IMR-90 (cell line): ENCODE results near the gene MPPED2. TPM values are rescaled to one million over a fixed set of nuclear protein-coding genes. Genes with fewer than 3 reads are reported as not detected.

ENCODE experiments used
- ATAC-seq: fragments of 200-7000 bp; cut with Tn5 transposase; 2 replicates; pipeline ENCODE4 v1.9.1; 2020; ENCODE audit warnings: low read depth, mild to moderate bottlenecking, moderate library complexity
- BruUV-seq: library from RNA; stranded (reverse); fragments of 400-500 nt; replicated peaks from 2 replicates; lab custom pipeline; 2021; lab: Mats Ljungman, UMichigan
- CTCF ChIA-PET: fragments of 300-600 bp; formaldehyde crosslinking; extraction: SDS; loops from one replicate; lab custom pipeline; 2021; ENCODE audit warnings: antibody characterized with exemption; lab: Yijun Ruan, JAX
- POLR2A ChIA-PET: fragments of 300-600 bp; sonication (Branson Sonifier 250); formaldehyde crosslinking; loops from one replicate; lab custom pipeline; 2022; ENCODE audit warnings: antibody characterized with exemption; ENCODE audit not compliant: unreplicated experiment; lab: Charles Lee
- DNase-seq: peaks from one replicate; pipeline ENCODE4 v3.0.0; 2013
- H2AFZ ChIP-seq: replicated peaks from 2 replicates; pipeline ENCODE3; 2013; ENCODE audit warnings: low read length, mild to moderate bottlenecking; ENCODE audit not compliant: poor library complexity
- H2AK5ac ChIP-seq: 2 replicates; pipeline ENCODE4 v1.6.1; 2013; ENCODE audit warnings: low read depth, low read length, inconsistent platforms
- H2AK9ac ChIP-seq: replicated peaks from 2 replicates; pipeline ENCODE3; 2013; ENCODE audit warnings: mild to moderate bottlenecking, low read depth, low read length, moderate library complexity; ENCODE audit not compliant: poor library complexity
- H2BK120ac ChIP-seq: 2 replicates; pipeline ENCODE4 v1.6.1; 2013; ENCODE audit warnings: low read depth, low read length, inconsistent platforms
- H2BK15ac ChIP-seq: 3 replicates; pipeline ENCODE4 v1.6.1; 2013; ENCODE audit warnings: low read depth, low read length, inconsistent platforms
- H2BK20ac ChIP-seq: 2 replicates; pipeline ENCODE4 v1.6.1; 2013; ENCODE audit warnings: low read depth, mild to moderate bottlenecking, inconsistent platforms, low read length, moderate library complexity
- H2BK5ac ChIP-seq: 2 replicates; pipeline ENCODE4 v1.6.1; 2013; ENCODE audit warnings: mild to moderate bottlenecking, low read depth, low read length, inconsistent platforms; ENCODE audit not compliant: poor library complexity, severe bottlenecking
- H3K14ac ChIP-seq: replicated peaks from 2 replicates; pipeline ENCODE4 v1.6.1; 2013; ENCODE audit warnings: low read depth, low read length, inconsistent platforms
- H3K18ac ChIP-seq: 2 replicates; pipeline ENCODE4 v1.6.1; 2013; ENCODE audit warnings: low read depth, low read length, control low read depth
- H3K23ac ChIP-seq: 2 replicates; pipeline ENCODE4 v1.6.1; 2013; ENCODE audit warnings: low read depth, low read length, inconsistent platforms
- H3K27ac ChIP-seq: 2 replicates; pipeline ENCODE4 v1.5.1; 2013; ENCODE audit warnings: mild to moderate bottlenecking, control low read depth, low read length; ENCODE audit not compliant: insufficient read depth
- H3K27me3 ChIP-seq: 2 replicates; pipeline ENCODE4 v1.6.1; 2013; ENCODE audit warnings: low read length; ENCODE audit not compliant: control insufficient read depth, insufficient read depth
- H3K36me3 ChIP-seq: 2 replicates; pipeline ENCODE4 v1.6.1; 2013; ENCODE audit warnings: low read length, mixed read lengths; ENCODE audit not compliant: control insufficient read depth, insufficient read depth
- H3K4ac ChIP-seq: 2 replicates; pipeline ENCODE4 v1.6.1; 2013; ENCODE audit warnings: low read depth, low read length, inconsistent platforms
- H3K4me1 ChIP-seq: 2 replicates; pipeline ENCODE4 v1.6.1; 2013; ENCODE audit warnings: low read length, mixed read lengths; ENCODE audit not compliant: control insufficient read depth, insufficient read depth
- H3K4me2 ChIP-seq: 2 replicates; pipeline ENCODE4 v1.6.1; 2013; ENCODE audit warnings: low read depth, mild to moderate bottlenecking, control low read depth, low read length, moderate library complexity
- H3K4me3 ChIP-seq: 2 replicates; pipeline ENCODE4 v1.5.1; 2013; ENCODE audit warnings: low read depth, mild to moderate bottlenecking, control low read depth, low read length, moderate library complexity; ENCODE audit not compliant: insufficient read depth
- H3K56ac ChIP-seq: 2 replicates; pipeline ENCODE4 v1.6.1; 2013; ENCODE audit warnings: low read length, inconsistent platforms; ENCODE audit not compliant: insufficient read depth; ENCODE audit errors: extremely low read depth
- H3K79me1 ChIP-seq, 2 experiments: 2 replicates each; pipeline ENCODE4 v1.6.1; 2013; ENCODE audit warnings: low read length in 2 of 2, inconsistent platforms in 1 of 2, low read depth in 1 of 2
- H3K9ac ChIP-seq: 2 replicates; pipeline ENCODE4 v1.6.1; 2013; ENCODE audit warnings: low read depth, low read length, control low read depth
- H3K9me1 ChIP-seq: 2 replicates; pipeline ENCODE4 v1.6.1; 2013; ENCODE audit warnings: low read length, inconsistent platforms; ENCODE audit not compliant: insufficient read depth
- H3K9me3 ChIP-seq: 2 replicates; pipeline ENCODE4 v1.6.1; 2013; ENCODE audit warnings: low read length; ENCODE audit not compliant: control insufficient read depth, insufficient read depth
- H4K20me1 ChIP-seq: 2 replicates; pipeline ENCODE4 v1.6.1; 2013; ENCODE audit warnings: low read length, inconsistent platforms; ENCODE audit not compliant: insufficient read depth
- H4K5ac ChIP-seq: 2 replicates; pipeline ENCODE4 v1.6.1; 2013; ENCODE audit warnings: mild to moderate bottlenecking, low read depth, low read length, control low read depth
- H4K8ac ChIP-seq, 2 experiments: 2 replicates each; pipeline ENCODE4 v1.6.1; 2013; ENCODE audit warnings: low read depth in 2 of 2, low read length in 2 of 2, control low read depth in 1 of 2, inconsistent platforms in 1 of 2
- H4K91ac ChIP-seq: 2 replicates; pipeline ENCODE4 v1.6.1; 2013; ENCODE audit warnings: low read depth, low read length, inconsistent platforms; ENCODE audit not compliant: insufficient read depth
- BHLHE40 ChIP-seq: fragments of 150-350 bp; IDR thresholded peaks from 2 replicates; pipeline ENCODE4 v1.6.1; 2016; ENCODE audit warnings: mild to moderate bottlenecking, low read depth, low read length
- CHD1 ChIP-seq: IDR thresholded peaks from 2 replicates; pipeline ENCODE4 v1.6.1; 2012; ENCODE audit warnings: low read depth, low read length, improper control_type of control experiment
- FOS ChIP-seq: fragments of 150-350 bp; IDR thresholded peaks from 2 replicates; pipeline ENCODE4 v1.6.1; 2016; ENCODE audit warnings: low read depth, low read length
- MXI1 ChIP-seq: IDR thresholded peaks from 2 replicates; pipeline ENCODE4 v1.6.1; 2012; ENCODE audit warnings: low read depth, mild to moderate bottlenecking, low read length, moderate library complexity, borderline replicate concordance
- NFE2L2 ChIP-seq: fragments of 150-350 bp; IDR thresholded peaks from 2 replicates; pipeline ENCODE4 v1.6.1; 2016; ENCODE audit warnings: low read depth, mild to moderate bottlenecking, low read length
- POLR2A ChIP-seq: IDR thresholded peaks from 2 replicates; pipeline ENCODE4 v1.6.1; 2012; ENCODE audit warnings: mild to moderate bottlenecking, low read depth, low read length
- USF2 ChIP-seq: fragments of 150-350 bp; IDR thresholded peaks from 2 replicates; pipeline ENCODE4 v1.6.1; 2017; ENCODE audit warnings: mild to moderate bottlenecking, antibody characterized with exemption, low read length, low read depth
- WGBS, 2 experiments: methylation state at CpG; one replicate each; pipeline versions ENCODE4 v1.1.5 to v1.1.7; 2013; ENCODE audit warnings: missing lambda C conversion rate in 2 of 2; ENCODE audit not compliant: insufficient read length in 1 of 2; ENCODE audit errors: extremely low coverage in 2 of 2; 5-methylcytosine and 5-hydroxymethylcytosine counted together
- dilution Hi-C: fragments of 300-500 bp; cut with HindIII; formaldehyde crosslinking; loops from one replicate; pipeline ENCODE4 v1.14.3; 2018; ENCODE audit warnings: low sequenced_read_pairs; ENCODE audit not compliant: unreplicated experiment
- in situ Hi-C: fragments of 300-500 bp; cut with MboI; formaldehyde crosslinking; loops from 3 replicates; pipeline ENCODE4 v1.14.3; 2019; ENCODE audit warnings: low sequenced_read_pairs, inconsistent platforms, mixed read lengths
- intact Hi-C: fragments of 100-400 bp; cut with micrococcal nuclease; formaldehyde crosslinking; loops from 2 replicates; pipeline ENCODE4 v1.10.0; 2022
- polyA plus RNA-seq, 3 experiments: library from polyadenylated mRNA; depleted of rRNA; stranded (reverse); fragments of >200 nt; gene quantifications; 2 replicates each; pipeline ENCODE4 v1.2.3, GENCODE V29; 2012; ENCODE audit warnings: low replicate concordance in 1 of 3
- total RNA-seq: library from RNA; depleted of rRNA; stranded (reverse); fragments of >200 nt; gene quantifications from 2 replicates; pipeline ENCODE4 v1.2.3, GENCODE V29; 2012

The MPPED2 gene
- total and polyA plus RNA-seq, 2 of the 4 experiments (the other 2 are of a cell fraction): 0.10 TPM; not detected in 1

GRCh38 chr11:30521297-30522071 lies 64.7 kb downstream of the MPPED2 start:
- no peak overlapping the region for H4K8ac ChIP-seq
- no peak overlapping the region for H2AK9ac ChIP-seq
- H3K23ac ChIP-seq: no peak overlapping the region
- H4K20me1 ChIP-seq: no peaks in the 10 kb centered on the region
- H2BK5ac ChIP-seq: no peak overlapping the region
- H3K9me3 ChIP-seq: no peaks in the 10 kb centered on the region
- no peak overlapping the region for H2BK15ac ChIP-seq
- no peak overlapping the region for H2AK5ac ChIP-seq
- no TSS peak for BruUV-seq
- no peak overlapping the region for H3K18ac ChIP-seq
- H2BK20ac ChIP-seq: no peak overlapping the region
- no peak overlapping the region for H3K4me3 ChIP-seq
- H2BK120ac ChIP-seq: no peak overlapping the region
- H4K5ac ChIP-seq: no peak overlapping the region
- in situ Hi-C loops: no loop called here
- no peaks in the 10 kb centered on the region for H3K9me1 ChIP-seq
- H3K9ac ChIP-seq: no peak overlapping the region
- no peak overlapping the region for H3K27ac ChIP-seq
- no peaks in the 10 kb centered on the region for H3K36me3 ChIP-seq
- WGBS, 2 experiments: 30% methylated on average over 2 of the region's 8 CpGs; no CpG with 5 or more reads in 1 of the 2 experiments
- H3K79me1 ChIP-seq: no peaks in the 10 kb centered on the region
- H2AFZ ChIP-seq: no peak overlapping the region
- H3K4me1 ChIP-seq: no peaks in the 10 kb centered on the region
- no peak overlapping the region for H3K4me2 ChIP-seq
- no peak overlapping the region for H3K56ac ChIP-seq
- H3K4ac ChIP-seq: no peak overlapping the region
- no peak overlapping the region for H3K14ac ChIP-seq
- dilution Hi-C loops: no loop called here
- no peak for ATAC-seq
- CTCF ChIA-PET: no interaction called here
- TF ChIP-seq FOS: no peak
- TF ChIP-seq CHD1: no peak
- no peak for TF ChIP-seq USF2
- TF ChIP-seq BHLHE40: no peak
- TF ChIP-seq POLR2A: no peak
- no peak for TF ChIP-seq MXI1
- no peak for TF ChIP-seq NFE2L2
- no peak overlapping the region for H4K91ac ChIP-seq
- intact Hi-C loops: no loop called here
- no peaks in the 10 kb centered on the region for H3K27me3 ChIP-seq
- DNase-seq: no peak
- POLR2A ChIA-PET: no interaction called here
